Hepatocyte (in vitro differentiated cells): ENCODE results near the gene VENTX.

ENCODE experiments used
- CTCF ChIP-seq: fragments of 200-600 bp; sonication (generic); IDR thresholded peaks from 2 replicates; pipeline ENCODE4 v1.5.1; 2016; ENCODE audit warnings: antibody characterized with exemption, mild to moderate bottlenecking; ENCODE audit not compliant: poor library complexity
- EZH2 ChIP-seq: fragments of 200-600 bp; sonication (generic); IDR thresholded peaks from 2 replicates; pipeline ENCODE4 v1.6.1; 2016; ENCODE audit warnings: antibody characterized with exemption, mild to moderate bottlenecking, borderline replicate concordance
- EZH2phosphoT487 ChIP-seq: fragments of 200-600 bp; sonication (generic); IDR thresholded peaks from one replicate; pipeline ENCODE4 v1.6.1; 2018; ENCODE audit warnings: antibody characterized with exemption, mild to moderate bottlenecking, low read depth, moderate library complexity; ENCODE audit not compliant: unreplicated experiment, severe bottlenecking

GRCh38 chr10:133229265-133230043 lies 8.2 kb upstream of the VENTX start:
- no peak for TF ChIP-seq CTCF
- TF ChIP-seq EZH2phosphoT487, result no peak
- TF ChIP-seq EZH2, result peak; percentile 81
